ENCODE results near the gene CREBZF.

CREBZF gene
- 111 to 119 (median 113) reads per million in 3 donors for total RNA-seq

DNA sequence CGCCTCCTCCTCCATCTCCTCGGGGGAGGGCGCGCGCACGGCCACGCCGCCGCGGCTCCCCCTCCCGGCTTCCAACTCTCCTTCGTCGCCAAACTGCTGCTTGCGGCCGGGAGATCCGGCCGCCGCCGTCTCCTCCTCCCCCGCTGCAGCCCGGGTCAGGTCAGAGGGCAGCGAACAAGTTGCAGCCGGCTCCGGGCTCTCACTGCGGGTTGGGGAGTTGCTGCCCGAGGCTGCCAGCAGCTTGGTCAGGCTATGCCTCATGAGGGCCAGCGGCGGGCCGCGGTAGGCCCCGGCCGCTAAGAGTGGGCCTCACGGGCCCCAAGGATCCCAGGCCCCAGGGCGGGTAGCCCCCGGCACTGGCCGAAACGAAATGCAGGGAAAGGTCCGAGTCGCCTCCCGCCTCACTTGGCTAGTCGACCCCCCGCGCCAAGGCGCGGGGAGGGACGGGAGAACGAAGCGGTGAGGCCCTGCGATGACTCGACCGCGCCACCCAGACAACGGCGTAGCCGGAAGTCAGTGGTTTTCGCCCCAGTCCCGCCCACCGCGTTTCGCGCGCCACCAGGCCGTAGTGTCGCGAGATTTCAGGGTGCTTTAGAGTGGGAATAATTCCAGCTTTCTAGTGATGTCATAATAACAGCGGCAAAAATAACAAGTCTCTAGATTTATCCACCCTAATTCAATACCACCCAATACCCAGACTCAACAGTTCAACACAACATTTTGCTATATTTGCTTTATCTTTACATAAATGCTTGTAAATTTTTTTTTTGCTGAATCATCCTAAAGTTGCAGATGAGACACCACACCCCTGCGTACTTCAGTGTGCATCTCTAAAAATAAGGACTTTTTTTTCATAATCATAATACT, at the start of gene CREBZF:
CREBZF (minus strand) TSS at position 515 of the 867 bp plus-strand sequence; CDS start at position 261, 254 bp downstream.
- H3K27ac ChIP-seq (ENCODE audit: insufficient read depth, low read length, poor library complexity, severe bottlenecking) = peak within 1 kb of the TSS; percentile 97
- DNase-seq = peak; percentile 82 to 88 (median 86)
- peak within 1 kb of the TSS; percentile 92 for H3K4me3 ChIP-seq (ENCODE audit: insufficient read depth, low read depth, low read length, poor library complexity, severe bottlenecking)
- peaks cover 3% of the 10 kb centered on the region for H3K36me3 ChIP-seq (ENCODE audit: control insufficient read depth, insufficient read depth, low read length)
- no peaks in the 10 kb centered on the region for H3K9me3 ChIP-seq (ENCODE audit: control insufficient read depth, low read length)
- H3K4me1 ChIP-seq (ENCODE audit: control insufficient read depth, insufficient read depth, low read length, poor library complexity, severe bottlenecking) = peaks cover 12% of the 10 kb centered on the region
- H3K27me3 ChIP-seq (replicated peaks; ENCODE audit: control insufficient read depth, insufficient read depth, low read length, poor library complexity, severe bottlenecking) = no peaks in the 10 kb centered on the region

- DNase-seq = no peak
- H3K27me3 ChIP-seq (replicated peaks; ENCODE audit: control insufficient read depth, insufficient read depth, low read length, poor library complexity, severe bottlenecking) = no peaks in the 10 kb centered on the region
- H3K27ac ChIP-seq (ENCODE audit: insufficient read depth, low read length, poor library complexity, severe bottlenecking) = no peak overlapping the region
- no peaks in the 10 kb centered on the region for H3K4me1 ChIP-seq (ENCODE audit: control insufficient read depth, insufficient read depth, low read length, poor library complexity, severe bottlenecking)
- no peaks in the 10 kb centered on the region for H3K9me3 ChIP-seq (ENCODE audit: control insufficient read depth, low read length)
- no peaks in the 10 kb centered on the region for H3K36me3 ChIP-seq (ENCODE audit: control insufficient read depth, insufficient read depth, low read length)
- no peak overlapping the region for H3K4me3 ChIP-seq (ENCODE audit: insufficient read depth, low read depth, low read length, poor library complexity, severe bottlenecking)
Observed at GRCh38 chr11:85712953-85713352, 48.0 kb upstream of the CREBZF start.

DNA sequence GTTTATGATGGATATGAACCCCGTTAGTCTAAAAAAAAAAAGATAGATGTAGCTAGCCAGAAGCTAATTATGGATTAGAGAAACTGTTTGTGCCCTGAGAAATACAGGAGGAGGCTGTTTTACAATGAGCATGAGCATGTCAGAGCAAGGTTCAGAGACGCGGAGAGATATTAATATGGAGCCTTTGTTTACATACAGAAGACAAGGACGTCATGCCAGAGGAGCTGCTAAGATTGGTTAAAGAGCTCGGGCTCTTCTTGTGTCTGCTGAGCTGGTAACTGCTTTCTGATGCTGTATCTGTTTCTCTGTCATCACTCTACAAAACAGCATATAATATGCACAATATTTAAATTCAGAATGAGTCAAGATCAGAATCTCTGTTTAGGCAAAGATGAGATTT, 46.0 kb upstream of the CREBZF start:
- Histone ChIP-seq H3K4me1 (ENCODE audit: control insufficient read depth, insufficient read depth, low read length, poor library complexity, severe bottlenecking) (no peaks in the 10 kb centered on the region), H3K4me3 (ENCODE audit: insufficient read depth, low read depth, low read length, poor library complexity, severe bottlenecking) (no peak overlapping the region), H3K9me3 (ENCODE audit: control insufficient read depth, low read length) (no peaks in the 10 kb centered on the region), H3K27ac (ENCODE audit: insufficient read depth, low read length, poor library complexity, severe bottlenecking) (no peak overlapping the region), H3K36me3 (ENCODE audit: control insufficient read depth, insufficient read depth, low read length) (no peaks in the 10 kb centered on the region), H3K27me3 (replicated peaks; ENCODE audit: control insufficient read depth, insufficient read depth, low read length, poor library complexity, severe bottlenecking) (no peaks in the 10 kb centered on the region)
- DNase-seq = no peak

GRCh38 chr11:85709941-85710702, 45.2 kb upstream of the CREBZF start:
- H3K4me1 ChIP-seq (ENCODE audit: control insufficient read depth, insufficient read depth, low read length, poor library complexity, severe bottlenecking) = no peaks in the 10 kb centered on the region
- DNase-seq = no peak
- H3K27ac ChIP-seq (ENCODE audit: insufficient read depth, low read length, poor library complexity, severe bottlenecking) = no peak overlapping the region
- no peaks in the 10 kb centered on the region for H3K9me3 ChIP-seq (ENCODE audit: control insufficient read depth, low read length)
- H3K36me3 ChIP-seq (ENCODE audit: control insufficient read depth, insufficient read depth, low read length) = no peaks in the 10 kb centered on the region
- H3K4me3 ChIP-seq (ENCODE audit: insufficient read depth, low read depth, low read length, poor library complexity, severe bottlenecking) = no peak overlapping the region
- H3K27me3 ChIP-seq (replicated peaks; ENCODE audit: control insufficient read depth, insufficient read depth, low read length, poor library complexity, severe bottlenecking) = no peaks in the 10 kb centered on the region

DNA sequence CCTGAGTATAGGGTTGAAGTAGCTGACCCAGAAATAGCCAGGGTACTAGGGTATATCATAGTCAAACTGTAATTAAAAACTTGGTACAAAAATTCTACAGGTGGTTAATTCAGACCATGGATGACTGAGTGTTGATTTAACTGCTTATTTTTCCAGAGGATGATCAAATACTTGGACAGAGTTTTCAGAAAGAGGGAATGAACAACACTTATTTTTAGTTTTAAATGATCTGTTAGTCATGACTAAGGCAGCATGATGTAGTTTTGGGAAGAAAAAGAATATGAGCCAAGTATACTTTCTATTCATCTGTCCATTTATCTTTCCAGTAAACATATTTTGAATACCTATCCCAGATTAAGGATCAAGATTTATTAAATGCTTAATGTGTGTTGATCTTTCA, 40.9 kb upstream of the CREBZF start:
- Histone ChIP-seq H3K9me3 (ENCODE audit: control insufficient read depth, low read length) (no peaks in the 10 kb centered on the region), H3K4me1 (ENCODE audit: control insufficient read depth, insufficient read depth, low read length, poor library complexity, severe bottlenecking) (no peaks in the 10 kb centered on the region), H3K4me3 (ENCODE audit: insufficient read depth, low read depth, low read length, poor library complexity, severe bottlenecking) (no peak overlapping the region), H3K36me3 (ENCODE audit: control insufficient read depth, insufficient read depth, low read length) (no peaks in the 10 kb centered on the region), H3K27ac (ENCODE audit: insufficient read depth, low read length, poor library complexity, severe bottlenecking) (no peak overlapping the region), H3K27me3 (replicated peaks; ENCODE audit: control insufficient read depth, insufficient read depth, low read length, poor library complexity, severe bottlenecking) (no peaks in the 10 kb centered on the region)
- no peak for DNase-seq

- Histone ChIP-seq H3K27me3 (replicated peaks; ENCODE audit: control insufficient read depth, insufficient read depth, low read length, poor library complexity, severe bottlenecking) (no peaks in the 10 kb centered on the region), H3K27ac (ENCODE audit: insufficient read depth, low read length, poor library complexity, severe bottlenecking) (no peak overlapping the region), H3K4me1 (ENCODE audit: control insufficient read depth, insufficient read depth, low read length, poor library complexity, severe bottlenecking) (peaks cover 5% of the 10 kb centered on the region), H3K4me3 (ENCODE audit: insufficient read depth, low read depth, low read length, poor library complexity, severe bottlenecking) (no peak overlapping the region), H3K9me3 (ENCODE audit: control insufficient read depth, low read length) (no peaks in the 10 kb centered on the region), H3K36me3 (ENCODE audit: control insufficient read depth, insufficient read depth, low read length) (no peaks in the 10 kb centered on the region)
- DNase-seq = no peak
Observed at GRCh38 chr11:85704967-85705366, 40.0 kb upstream of the CREBZF start.

DNA sequence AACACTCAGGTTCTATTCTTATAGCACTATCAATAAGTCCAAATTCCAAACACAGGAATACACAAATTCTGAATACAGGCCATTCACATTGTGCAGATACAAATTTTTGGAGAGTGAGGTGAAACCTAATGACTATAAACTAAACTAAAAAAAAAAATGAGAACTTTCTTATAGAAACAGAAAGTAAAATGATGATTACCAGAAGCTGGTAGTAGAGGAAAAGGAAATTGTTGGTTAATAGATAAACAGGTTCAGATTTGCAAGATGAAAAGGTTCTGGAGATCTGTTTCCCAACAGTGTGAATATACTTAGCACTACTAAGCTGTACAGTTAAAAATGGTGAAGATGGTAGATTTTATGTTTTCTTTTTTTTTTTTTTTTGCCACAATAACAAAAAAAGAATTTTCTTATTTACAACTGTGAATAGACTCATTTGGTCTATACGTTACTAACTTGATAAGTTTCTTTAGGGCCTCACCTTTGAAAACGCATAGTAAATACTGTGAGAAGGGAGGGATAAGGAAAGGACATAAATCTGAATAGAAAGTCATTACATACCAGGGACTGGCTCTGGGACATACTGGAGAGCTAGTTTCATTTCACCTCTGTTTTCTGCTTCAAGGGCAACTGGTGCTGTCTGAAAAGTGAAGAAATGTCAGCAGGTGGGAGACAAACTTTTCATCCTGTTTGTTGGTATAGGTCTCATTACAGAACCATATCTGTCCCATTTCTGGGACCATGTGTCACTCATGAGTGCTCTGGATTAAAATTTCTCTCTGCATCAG, 35.2 kb upstream of the CREBZF start:
- Histone ChIP-seq H3K27ac (ENCODE audit: insufficient read depth, low read length, poor library complexity, severe bottlenecking) (peak overlapping the region; percentile 1), H3K4me1 (ENCODE audit: control insufficient read depth, insufficient read depth, low read length, poor library complexity, severe bottlenecking) (peaks cover 10% of the 10 kb centered on the region), H3K9me3 (ENCODE audit: control insufficient read depth, low read length) (no peaks in the 10 kb centered on the region), H3K4me3 (ENCODE audit: insufficient read depth, low read depth, low read length, poor library complexity, severe bottlenecking) (no peak overlapping the region), H3K36me3 (ENCODE audit: control insufficient read depth, insufficient read depth, low read length) (no peaks in the 10 kb centered on the region), H3K27me3 (replicated peaks; ENCODE audit: control insufficient read depth, insufficient read depth, low read length, poor library complexity, severe bottlenecking) (no peaks in the 10 kb centered on the region)
- no peak for DNase-seq

DNA sequence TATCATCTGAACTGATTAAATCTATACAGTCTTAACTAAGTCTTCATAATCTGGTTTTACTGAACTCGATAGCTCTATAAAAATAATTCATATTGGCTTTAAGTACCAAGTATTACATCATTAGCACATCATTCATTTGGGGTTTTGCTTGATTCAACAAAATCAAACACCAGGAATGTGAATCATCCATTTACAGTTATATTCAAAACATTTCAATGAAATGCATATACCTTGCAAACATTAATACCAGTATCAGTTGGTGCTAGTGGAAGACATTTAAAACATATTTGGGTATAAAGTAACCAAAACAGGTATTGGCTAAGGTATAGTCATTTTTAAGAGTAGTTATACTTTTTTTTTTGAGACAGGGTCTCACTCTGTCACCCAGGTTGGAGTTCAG, 33.3 kb upstream of the CREBZF start:
- H3K4me3 ChIP-seq (ENCODE audit: insufficient read depth, low read depth, low read length, poor library complexity, severe bottlenecking) = no peak overlapping the region

DNA sequence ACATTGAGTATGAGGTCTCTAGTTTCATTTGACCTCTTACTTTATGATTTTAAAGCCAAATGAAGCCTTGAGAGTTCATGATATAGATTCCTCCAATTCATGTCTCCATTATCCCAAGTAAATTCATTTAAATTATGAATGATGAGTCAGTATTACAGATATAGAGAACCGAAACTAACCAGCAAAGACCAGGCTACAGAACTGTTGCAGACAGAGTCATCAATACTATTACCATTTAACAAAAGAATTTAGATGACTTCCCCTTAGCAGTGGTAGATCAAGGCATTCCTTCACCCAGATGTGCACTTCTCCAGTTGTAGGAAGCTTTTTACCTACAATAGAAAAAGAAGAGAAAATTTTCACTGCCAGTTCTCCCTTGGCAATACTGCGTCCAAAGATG, 32.8 kb upstream of the CREBZF start:
- no peaks in the 10 kb centered on the region for H3K36me3 ChIP-seq (ENCODE audit: control insufficient read depth, insufficient read depth, low read length)
- H3K27me3 ChIP-seq (replicated peaks; ENCODE audit: control insufficient read depth, insufficient read depth, low read length, poor library complexity, severe bottlenecking) = no peaks in the 10 kb centered on the region
- no peak overlapping the region for H3K4me3 ChIP-seq (ENCODE audit: insufficient read depth, low read depth, low read length, poor library complexity, severe bottlenecking)
- no peaks in the 10 kb centered on the region for H3K9me3 ChIP-seq (ENCODE audit: control insufficient read depth, low read length)
- H3K4me1 ChIP-seq (ENCODE audit: control insufficient read depth, insufficient read depth, low read length, poor library complexity, severe bottlenecking) = peaks cover 10% of the 10 kb centered on the region
- no peak for DNase-seq
- H3K27ac ChIP-seq (ENCODE audit: insufficient read depth, low read length, poor library complexity, severe bottlenecking) = no peak overlapping the region

More for the DNA sequence above, 33.3 kb upstream of the CREBZF start:
- H3K36me3 ChIP-seq (ENCODE audit: control insufficient read depth, insufficient read depth, low read length) = no peaks in the 10 kb centered on the region
- H3K27me3 ChIP-seq (replicated peaks; ENCODE audit: control insufficient read depth, insufficient read depth, low read length, poor library complexity, severe bottlenecking) = no peaks in the 10 kb centered on the region
- H3K9me3 ChIP-seq (ENCODE audit: control insufficient read depth, low read length) = no peaks in the 10 kb centered on the region
- H3K4me1 ChIP-seq (ENCODE audit: control insufficient read depth, insufficient read depth, low read length, poor library complexity, severe bottlenecking) = peaks cover 10% of the 10 kb centered on the region
- no peak for DNase-seq
- no peak overlapping the region for H3K27ac ChIP-seq (ENCODE audit: insufficient read depth, low read length, poor library complexity, severe bottlenecking)
